DND-41 (cell line): ENCODE results near the gene STAG2.

ENCODE experiments used
- ATAC-seq: fragments of 200-7000 bp; cut with Tn5 transposase; 3 replicates; pipeline ENCODE4 v1.9.1; 2021; ENCODE audit warnings: low read depth; ENCODE audit not compliant: insufficient read depth
- DNase-seq: peaks from one replicate; pipeline ENCODE4 v3.0.0-alpha.2; 2020
- H2AFZ ChIP-seq: 2 replicates; pipeline ENCODE4 v1.6.0; 2012; ENCODE audit warnings: low read depth, low read length
- H3K27ac ChIP-seq: 2 replicates; pipeline ENCODE4 v1.5.1; 2012; ENCODE audit warnings: low read length, inconsistent platforms
- H3K27me3 ChIP-seq: fragments of 200-600 bp; sonication (generic); 2 replicates; pipeline ENCODE4 v1.6.0; 2012; ENCODE audit warnings: low read length, mild to moderate bottlenecking, inconsistent platforms; ENCODE audit not compliant: insufficient read depth, poor library complexity
- H3K36me3 ChIP-seq: 2 replicates; pipeline ENCODE4 v1.5.1; 2012; ENCODE audit warnings: low read length, inconsistent platforms; ENCODE audit not compliant: insufficient read depth
- H3K4me1 ChIP-seq: 2 replicates; pipeline ENCODE4 v1.5.1; 2012; ENCODE audit warnings: mild to moderate bottlenecking, low read length; ENCODE audit not compliant: insufficient read depth
- H3K4me2 ChIP-seq: 2 replicates; pipeline ENCODE4 v1.6.0; 2012; ENCODE audit warnings: mild to moderate bottlenecking, moderate library complexity, low read length, inconsistent platforms; ENCODE audit not compliant: insufficient read depth
- H3K4me3 ChIP-seq, 2 experiments: fragments of 200-600 bp in 1 of 2; shearing (Covaris generic) in 1 of 2; 2 replicates each; pipeline ENCODE4 v1.5.1; 2012 to 2016; ENCODE audit warnings: inconsistent platforms in 2 of 2, low read length in 2 of 2, mild to moderate bottlenecking in 2 of 2, low read depth in 1 of 2, moderate library complexity in 1 of 2
- H3K79me2 ChIP-seq: 2 replicates; pipeline ENCODE4 v1.6.0; 2012; ENCODE audit warnings: low read length, inconsistent platforms; ENCODE audit not compliant: insufficient read depth
- H3K9ac ChIP-seq: 2 replicates; pipeline ENCODE4 v1.6.0; 2012; ENCODE audit warnings: low read depth, mild to moderate bottlenecking, inconsistent platforms, low read length, moderate library complexity
- H3K9me3 ChIP-seq: 2 replicates; pipeline ENCODE4 v1.5.1; 2012; ENCODE audit warnings: low read length, moderate library complexity, mild to moderate bottlenecking, inconsistent platforms; ENCODE audit not compliant: insufficient read depth, severe bottlenecking
- H4K20me1 ChIP-seq: 2 replicates; pipeline ENCODE4 v1.6.0; 2012; ENCODE audit warnings: low read length; ENCODE audit not compliant: insufficient read depth
- EZH2 ChIP-seq: IDR thresholded peaks from 3 replicates; pipeline ENCODE4 v1.6.1; 2012; ENCODE audit warnings: borderline replicate concordance, low read depth, mild to moderate bottlenecking, moderate library complexity, low read length, inconsistent platforms; ENCODE audit not compliant: severe bottlenecking
- TF ChIP-seq, protein P1 (sequence below): IDR thresholded peaks from 2 replicates; pipeline ENCODE4 v1.5.1; 2012; ENCODE audit warnings: borderline replicate concordance, low read length, moderate library complexity, mild to moderate bottlenecking; ENCODE audit not compliant: poor library complexity, severe bottlenecking; ENCODE audit errors: extremely low read depth

The STAG2 gene

DNA sequence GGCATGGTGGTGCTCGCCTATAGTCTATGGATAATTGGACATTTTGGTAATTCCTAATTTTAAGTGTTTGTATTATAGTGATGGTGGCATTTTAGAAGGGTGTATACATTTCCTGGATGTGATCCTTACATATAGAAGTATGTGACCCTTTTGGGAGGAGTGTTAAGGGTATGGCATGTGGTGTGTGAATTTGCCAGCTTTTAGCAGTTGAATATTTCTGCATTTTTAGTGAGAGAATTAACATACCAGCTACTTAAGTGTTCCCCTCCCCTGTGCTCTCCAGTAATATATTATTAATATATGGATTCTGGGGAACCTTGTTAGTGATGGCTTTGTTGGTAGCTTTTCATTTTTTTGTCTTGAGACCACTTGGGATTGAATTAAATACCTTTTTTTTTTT is 55.3 kb downstream of the STAG2 start:
- peaks cover 100% of the 10 kb centered on the region for H3K79me2 ChIP-seq
- H3K4me3 ChIP-seq, result no peak overlapping the region
- H3K9me3 ChIP-seq, result no peaks in the 10 kb centered on the region
- no peaks in the 10 kb centered on the region for H3K27me3 ChIP-seq
- H3K27ac ChIP-seq, result no peak overlapping the region
- H2AFZ ChIP-seq, result no peak overlapping the region
- peaks cover 67% of the 10 kb centered on the region for H4K20me1 ChIP-seq
- no peak for TF ChIP-seq EZH2
- TF ChIP-seq, protein P1, sequence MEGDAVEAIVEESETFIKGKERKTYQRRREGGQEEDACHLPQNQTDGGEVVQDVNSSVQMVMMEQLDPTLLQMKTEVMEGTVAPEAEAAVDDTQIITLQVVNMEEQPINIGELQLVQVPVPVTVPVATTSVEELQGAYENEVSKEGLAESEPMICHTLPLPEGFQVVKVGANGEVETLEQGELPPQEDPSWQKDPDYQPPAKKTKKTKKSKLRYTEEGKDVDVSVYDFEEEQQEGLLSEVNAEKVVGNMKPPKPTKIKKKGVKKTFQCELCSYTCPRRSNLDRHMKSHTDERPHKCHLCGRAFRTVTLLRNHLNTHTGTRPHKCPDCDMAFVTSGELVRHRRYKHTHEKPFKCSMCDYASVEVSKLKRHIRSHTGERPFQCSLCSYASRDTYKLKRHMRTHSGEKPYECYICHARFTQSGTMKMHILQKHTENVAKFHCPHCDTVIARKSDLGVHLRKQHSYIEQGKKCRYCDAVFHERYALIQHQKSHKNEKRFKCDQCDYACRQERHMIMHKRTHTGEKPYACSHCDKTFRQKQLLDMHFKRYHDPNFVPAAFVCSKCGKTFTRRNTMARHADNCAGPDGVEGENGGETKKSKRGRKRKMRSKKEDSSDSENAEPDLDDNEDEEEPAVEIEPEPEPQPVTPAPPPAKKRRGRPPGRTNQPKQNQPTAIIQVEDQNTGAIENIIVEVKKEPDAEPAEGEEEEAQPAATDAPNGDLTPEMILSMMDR, result no peak
- ATAC-seq (no peak), DNase-seq (no peak)
- no peaks in the 10 kb centered on the region; the same call in 1 of the 2 replicates for H3K36me3 ChIP-seq
- no peaks in the 10 kb centered on the region for H3K4me1 ChIP-seq
- no peak overlapping the region for H3K4me2 ChIP-seq
- no peak overlapping the region for H3K9ac ChIP-seq

DNA sequence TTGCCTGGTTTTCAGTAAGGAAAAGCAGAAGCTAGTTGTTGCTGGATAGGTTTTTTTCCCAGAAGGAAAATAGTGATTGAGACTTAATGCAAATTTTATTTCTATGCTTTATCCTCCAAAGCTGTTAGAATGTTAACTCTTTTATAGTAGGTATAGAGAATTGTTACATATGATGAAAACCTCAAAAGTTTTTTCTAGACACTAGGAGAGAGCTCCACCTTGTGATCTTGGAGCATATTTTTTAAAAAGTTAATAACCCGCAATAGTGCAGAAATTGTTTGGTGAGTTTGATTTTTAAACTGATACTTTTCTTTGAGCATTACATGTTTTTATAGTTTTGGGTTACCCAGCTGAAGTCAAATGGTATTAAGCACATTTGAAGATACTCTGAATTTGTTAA is 56.5 kb downstream of the STAG2 start:
- Histone ChIP-seq H3K4me1 (no peaks in the 10 kb centered on the region), H3K27me3 (no peaks in the 10 kb centered on the region), H3K9ac (no peak overlapping the region), H2AFZ (no peak overlapping the region), H3K27ac (no peak overlapping the region), H3K9me3 (no peaks in the 10 kb centered on the region), H3K36me3 (peaks cover 9% of the 10 kb centered on the region; the same call in 1 of the 2 replicates), H3K4me3 (no peak overlapping the region), H3K4me2 (no peak overlapping the region), H3K79me2 (peaks cover 100% of the 10 kb centered on the region), H4K20me1 (peaks cover 64% of the 10 kb centered on the region)
- no peak for ATAC-seq
- TF ChIP-seq EZH2, result no peak
- TF ChIP-seq, protein P1, result peak; percentile 41
- DNase-seq, result no peak

DNA sequence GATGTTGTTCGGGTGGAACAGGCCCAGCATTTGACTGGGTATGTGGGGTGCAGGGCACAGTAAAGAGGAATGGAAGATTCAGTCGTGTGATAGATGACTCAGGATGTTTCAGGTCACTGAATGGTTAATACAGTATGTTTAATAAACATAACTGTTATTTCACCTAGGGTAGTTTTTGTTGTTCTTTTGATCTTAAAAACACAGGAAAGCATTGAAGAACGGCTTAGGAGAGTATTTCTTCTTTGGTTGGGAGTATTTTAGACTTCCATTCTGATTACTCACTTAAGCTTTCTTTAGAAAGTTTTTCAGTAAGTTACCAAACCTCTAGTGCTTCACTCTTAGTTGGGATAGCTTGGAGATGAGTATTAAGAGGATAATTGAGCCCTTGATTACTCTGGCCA is 62.3 kb downstream of the STAG2 start:
- H2AFZ ChIP-seq, result no peak overlapping the region
- no peak overlapping the region for H3K9ac ChIP-seq
- TF ChIP-seq, protein P1, result no peak
- no peak for TF ChIP-seq EZH2
- H3K4me3 ChIP-seq, result no peak overlapping the region
- H3K9me3 ChIP-seq, result no peaks in the 10 kb centered on the region
- peaks cover 48% of the 10 kb centered on the region for H3K36me3 ChIP-seq
- H3K27ac ChIP-seq, result no peak overlapping the region
- DNase-seq (no peak), ATAC-seq (no peak)
- peaks cover 26% of the 10 kb centered on the region; the same call in 1 of the 2 replicates for H4K20me1 ChIP-seq
- H3K4me2 ChIP-seq, result no peak overlapping the region
- H3K79me2 ChIP-seq, result peaks cover 97% of the 10 kb centered on the region
- H3K4me1 ChIP-seq, result no peaks in the 10 kb centered on the region
- H3K27me3 ChIP-seq, result no peaks in the 10 kb centered on the region

DNA sequence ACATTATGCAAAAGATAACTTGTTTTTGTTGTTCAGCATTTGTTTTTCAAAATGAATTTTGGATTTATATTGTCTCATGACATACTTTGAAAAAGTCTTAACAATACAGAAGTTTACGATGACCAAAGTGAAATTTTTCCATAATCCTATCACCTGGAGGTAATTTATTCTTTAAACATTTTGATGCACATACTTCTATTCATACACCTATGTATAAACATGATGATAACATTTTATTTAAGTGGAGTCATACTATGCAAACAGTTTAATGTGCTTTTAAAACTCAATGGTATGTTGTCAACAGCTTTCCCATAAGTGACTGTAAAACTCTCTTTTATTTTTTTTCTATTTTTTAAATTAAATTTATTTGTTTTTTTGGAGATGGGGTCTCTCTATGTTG is 65.0 kb downstream of the STAG2 start:
- ATAC-seq, result no peak
- Histone ChIP-seq H3K36me3 (peaks cover 64% of the 10 kb centered on the region), H2AFZ (no peak overlapping the region), H3K27me3 (no peaks in the 10 kb centered on the region), H3K4me2 (no peak overlapping the region), H4K20me1 (peaks cover 16% of the 10 kb centered on the region; the same call in 1 of the 2 replicates), H3K9me3 (no peaks in the 10 kb centered on the region), H3K27ac (no peak overlapping the region), H3K4me1 (no peaks in the 10 kb centered on the region), H3K4me3 (no peak overlapping the region), H3K79me2 (peaks cover 87% of the 10 kb centered on the region), H3K9ac (no peak overlapping the region)
- no peak for DNase-seq
- TF ChIP-seq, protein P1, result no peak
- no peak for TF ChIP-seq EZH2
